ENCODE results near the gene SFXN3. TPM values are rescaled to one million over a fixed set of nuclear protein-coding genes. Genes with fewer than 3 reads are reported as not detected.

SFXN3 gene
- total RNA-seq, 2 experiments from 2014 or later: 0.41 TPM; not detected in 1

- Histone ChIP-seq H3K27ac (ENCODE audit: low read depth, low read length, poor library complexity, severe bottlenecking) (no peak overlapping the region), H2AFZ (ENCODE audit: low read length) (no peak overlapping the region), H4K20me1 (ENCODE audit: insufficient read depth, low read length) (no peaks in the 10 kb centered on the region), H3K79me2 (ENCODE audit: insufficient read depth, low read depth, low read length) (no peaks in the 10 kb centered on the region), H3K9me3 (ENCODE audit: low read length) (no peaks in the 10 kb centered on the region), H3K4me1 (ENCODE audit: insufficient read depth, low read length, poor library complexity, severe bottlenecking) (peaks cover 5% of the 10 kb centered on the region), H3K4me3 (ENCODE audit: low read depth, low read length, poor library complexity, severe bottlenecking) (no peak overlapping the region), H3K9me2 (ENCODE audit: insufficient read depth, low read length) (no peaks in the 10 kb centered on the region), H3K4me2 (ENCODE audit: low read length) (no peak overlapping the region), H3K36me3 (ENCODE audit: insufficient read depth, low read length) (no peaks in the 10 kb centered on the region)
- no peak for TF ChIP-seq CTCF (conservative IDR thresholded peaks at IDR 0.05; ENCODE audit: low read length)
- no peak for TF ChIP-seq EZH2phosphoT487 (IDR thresholded peaks at IDR 0.05; ENCODE audit: borderline replicate concordance, low read depth, low read length)
- intact Hi-C loops (cut with micrococcal nuclease; ENCODE audit: unreplicated experiment): no loop called here
- DNase-seq (ENCODE audit: low spot score): no peak
- BruUV-seq (replicated peaks): no TSS peak
- ChIA-PET CTCF (ENCODE audit: unreplicated experiment) (no interaction called here), POLR2A (no interaction called here)
These were observed 59.6 kb downstream of the SFXN3 start for GRCh38 chr10:101090597-101090996.

Other genes starting within 250 kb of the SFXN3 start
- gene SLF2, start 118.3 kb upstream of the SFXN3 start, total RNA-seq (2014; rRNA removed; shearing (Covaris generic)): 50.9 and 58.2 TPM in 2 replicates
- 52.1 and 52.3 TPM in 2 replicates for gene SLF2, start 118.3 kb upstream of the SFXN3 start, total RNA-seq (2022)
- 0.41 TPM in 1 of 2 replicates, not detected in the other for gene SEMA4G, start 61.7 kb upstream of the SFXN3 start, total RNA-seq (2014; rRNA removed; shearing (Covaris generic))
- gene SEMA4G, start 61.7 kb upstream of the SFXN3 start, total RNA-seq (2022): 0.17 and 0.21 TPM in 2 replicates
- gene MRPL43, start 43.7 kb upstream of the SFXN3 start, total RNA-seq (2014; rRNA removed; shearing (Covaris generic)): 51.9 and 56.2 TPM in 2 replicates
- gene MRPL43, start 43.7 kb upstream of the SFXN3 start, total RNA-seq (2022): 49.8 and 53.8 TPM in 2 replicates
- 14.5 and 15.8 TPM in 2 replicates for gene TWNK, start 43.7 kb upstream of the SFXN3 start, total RNA-seq (2014; rRNA removed; shearing (Covaris generic))
- gene TWNK, start 43.7 kb upstream of the SFXN3 start, total RNA-seq (2022): 20.3 and 21.7 TPM in 2 replicates
- 10.4 and 13.6 TPM in 2 replicates for gene LZTS2, start 31.4 kb upstream of the SFXN3 start, total RNA-seq (2014; rRNA removed; shearing (Covaris generic))
- 20.3 and 20.5 TPM in 2 replicates for gene LZTS2, start 31.4 kb upstream of the SFXN3 start, total RNA-seq (2022)
- 1.4 and 2.1 TPM in 2 replicates for gene PDZD7, start 105 bp upstream of the SFXN3 start, total RNA-seq (2014; rRNA removed; shearing (Covaris generic))
- 1.6 and 1.8 TPM in 2 replicates for gene PDZD7, start 105 bp upstream of the SFXN3 start, total RNA-seq (2022)
- 9.7 and 18.8 TPM in 2 replicates for gene KAZALD1, start 30.8 kb downstream of the SFXN3 start, total RNA-seq (2014; rRNA removed; shearing (Covaris generic))
- 32.2 and 36.4 TPM in 2 replicates for gene KAZALD1, start 30.8 kb downstream of the SFXN3 start, total RNA-seq (2022)
- gene TLX1, start 100.1 kb downstream of the SFXN3 start, total RNA-seq (2014; rRNA removed; shearing (Covaris generic)): not detected in 2 replicates
- gene TLX1, start 100.1 kb downstream of the SFXN3 start, total RNA-seq (2022): not detected in 2 replicates
- not detected in 2 replicates for gene LBX1, start 198.2 kb downstream of the SFXN3 start, total RNA-seq (2014; rRNA removed; shearing (Covaris generic))
- not detected in 2 replicates for gene LBX1, start 198.2 kb downstream of the SFXN3 start, total RNA-seq (2022)

All from OCI-LY7 (cell line).